ENCODE measurements around the gene KCNH4. TPM values are rescaled to one million over a fixed set of nuclear protein-coding genes. Genes with fewer than 3 reads are reported as not detected.

KCNH4 gene
- total and polyA plus RNA-seq, 9 of the 15 experiments (the other 6 are each of a cell fraction or from before 2014, with no cell fraction given): 0.10 to 1.8 (median 0.50) TPM

DNA sequence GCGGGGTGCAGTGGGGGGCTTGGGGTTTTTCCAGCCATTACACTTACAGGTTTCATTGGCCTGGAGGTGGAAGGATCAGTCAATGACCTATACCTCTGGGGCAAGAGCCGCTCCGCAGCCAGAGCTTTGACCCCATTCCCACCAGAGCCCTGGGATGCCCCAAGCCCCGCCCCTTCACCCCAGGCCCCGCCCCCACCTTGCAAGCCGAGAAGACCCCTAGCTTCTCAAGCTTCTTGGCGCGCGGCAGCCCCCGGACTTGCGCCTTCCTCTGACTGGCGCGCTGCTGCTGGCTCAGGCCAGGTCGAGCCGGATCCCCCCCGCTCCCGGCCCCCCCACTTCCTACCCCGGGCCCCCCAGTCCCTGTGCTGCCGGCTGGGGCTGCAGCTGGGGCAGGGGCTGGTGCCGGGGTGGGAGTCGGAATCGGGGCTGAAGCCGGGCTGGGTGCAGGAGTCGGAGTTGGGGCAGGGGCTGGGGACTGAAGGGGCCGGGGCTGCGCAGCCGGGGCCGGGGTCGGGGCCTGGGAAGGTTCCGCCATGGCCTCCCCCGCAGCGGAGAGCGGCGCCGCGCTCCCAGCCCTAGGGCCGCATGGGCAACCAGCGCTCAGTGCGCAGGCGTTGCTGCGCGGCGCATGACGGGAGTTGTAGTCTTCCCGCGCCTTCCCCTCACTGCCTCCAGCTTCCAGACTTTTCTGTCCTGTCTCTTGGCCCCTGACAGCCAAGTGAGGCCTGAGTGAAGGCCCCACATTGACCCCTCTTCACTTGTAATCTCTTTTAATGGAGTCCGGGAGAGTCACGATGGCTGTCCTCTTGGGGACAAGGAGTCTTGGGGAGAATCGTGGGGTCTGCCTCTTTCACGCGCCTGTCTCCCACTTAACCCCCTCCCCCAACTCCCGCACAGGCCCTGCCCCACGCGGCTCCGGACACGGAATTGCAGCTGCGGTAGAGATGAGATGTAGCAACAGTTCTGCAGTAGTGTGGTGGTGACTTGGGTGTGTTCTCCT is 59.9 kb downstream of the KCNH4 start, which contains the start of gene KAT2A (continued):
- TF ChIP-seq, protein P1, sequence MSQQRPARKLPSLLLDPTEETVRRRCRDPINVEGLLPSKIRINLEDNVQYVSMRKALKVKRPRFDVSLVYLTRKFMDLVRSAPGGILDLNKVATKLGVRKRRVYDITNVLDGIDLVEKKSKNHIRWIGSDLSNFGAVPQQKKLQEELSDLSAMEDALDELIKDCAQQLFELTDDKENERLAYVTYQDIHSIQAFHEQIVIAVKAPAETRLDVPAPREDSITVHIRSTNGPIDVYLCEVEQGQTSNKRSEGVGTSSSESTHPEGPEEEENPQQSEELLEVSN (IDR thresholded peaks at IDR 0.05; ENCODE audit: borderline replicate concordance in 1 of 2, extremely low read depth in 1 of 2, insufficient read depth in 1 of 2, insufficient read length in 1 of 2, low read depth in 1 of 2, low read length in 1 of 2, poor library complexity in 1 of 2, severe bottlenecking in 1 of 2): peak; percentile 71 to 77
- TF ChIP-seq, protein P2, sequence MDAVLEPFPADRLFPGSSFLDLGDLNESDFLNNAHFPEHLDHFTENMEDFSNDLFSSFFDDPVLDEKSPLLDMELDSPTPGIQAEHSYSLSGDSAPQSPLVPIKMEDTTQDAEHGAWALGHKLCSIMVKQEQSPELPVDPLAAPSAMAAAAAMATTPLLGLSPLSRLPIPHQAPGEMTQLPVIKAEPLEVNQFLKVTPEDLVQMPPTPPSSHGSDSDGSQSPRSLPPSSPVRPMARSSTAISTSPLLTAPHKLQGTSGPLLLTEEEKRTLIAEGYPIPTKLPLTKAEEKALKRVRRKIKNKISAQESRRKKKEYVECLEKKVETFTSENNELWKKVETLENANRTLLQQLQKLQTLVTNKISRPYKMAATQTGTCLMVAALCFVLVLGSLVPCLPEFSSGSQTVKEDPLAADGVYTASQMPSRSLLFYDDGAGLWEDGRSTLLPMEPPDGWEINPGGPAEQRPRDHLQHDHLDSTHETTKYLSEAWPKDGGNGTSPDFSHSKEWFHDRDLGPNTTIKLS (IDR thresholded peaks at IDR 0.05; ENCODE audit: borderline replicate concordance, low read depth): peak; percentile 76; the same call in 1 of the 2 replicates
- TF ChIP-seq EP400 (IDR thresholded peaks at IDR 0.05): peak; percentile 81
- TF ChIP-seq, protein P3, sequence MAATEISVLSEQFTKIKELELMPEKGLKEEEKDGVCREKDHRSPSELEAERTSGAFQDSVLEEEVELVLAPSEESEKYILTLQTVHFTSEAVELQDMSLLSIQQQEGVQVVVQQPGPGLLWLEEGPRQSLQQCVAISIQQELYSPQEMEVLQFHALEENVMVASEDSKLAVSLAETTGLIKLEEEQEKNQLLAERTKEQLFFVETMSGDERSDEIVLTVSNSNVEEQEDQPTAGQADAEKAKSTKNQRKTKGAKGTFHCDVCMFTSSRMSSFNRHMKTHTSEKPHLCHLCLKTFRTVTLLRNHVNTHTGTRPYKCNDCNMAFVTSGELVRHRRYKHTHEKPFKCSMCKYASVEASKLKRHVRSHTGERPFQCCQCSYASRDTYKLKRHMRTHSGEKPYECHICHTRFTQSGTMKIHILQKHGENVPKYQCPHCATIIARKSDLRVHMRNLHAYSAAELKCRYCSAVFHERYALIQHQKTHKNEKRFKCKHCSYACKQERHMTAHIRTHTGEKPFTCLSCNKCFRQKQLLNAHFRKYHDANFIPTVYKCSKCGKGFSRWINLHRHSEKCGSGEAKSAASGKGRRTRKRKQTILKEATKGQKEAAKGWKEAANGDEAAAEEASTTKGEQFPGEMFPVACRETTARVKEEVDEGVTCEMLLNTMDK (IDR thresholded peaks at IDR 0.05; ENCODE audit: borderline replicate concordance, insufficient read depth, low read depth, low read length, poor library complexity, severe bottlenecking): peak; percentile 41
- TF ChIP-seq, protein P4, sequence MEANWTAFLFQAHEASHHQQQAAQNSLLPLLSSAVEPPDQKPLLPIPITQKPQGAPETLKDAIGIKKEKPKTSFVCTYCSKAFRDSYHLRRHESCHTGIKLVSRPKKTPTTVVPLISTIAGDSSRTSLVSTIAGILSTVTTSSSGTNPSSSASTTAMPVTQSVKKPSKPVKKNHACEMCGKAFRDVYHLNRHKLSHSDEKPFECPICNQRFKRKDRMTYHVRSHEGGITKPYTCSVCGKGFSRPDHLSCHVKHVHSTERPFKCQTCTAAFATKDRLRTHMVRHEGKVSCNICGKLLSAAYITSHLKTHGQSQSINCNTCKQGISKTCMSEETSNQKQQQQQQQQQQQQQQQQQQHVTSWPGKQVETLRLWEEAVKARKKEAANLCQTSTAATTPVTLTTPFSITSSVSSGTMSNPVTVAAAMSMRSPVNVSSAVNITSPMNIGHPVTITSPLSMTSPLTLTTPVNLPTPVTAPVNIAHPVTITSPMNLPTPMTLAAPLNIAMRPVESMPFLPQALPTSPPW (CRISPR knock-in tag; IDR thresholded peaks at IDR 0.05): peak; percentile 88
- TF ChIP-seq PCBP2 (IDR thresholded peaks at IDR 0.05; ENCODE audit: low read depth, low read length, poor library complexity, severe bottlenecking): no peak
- TF ChIP-seq KDM5B (IDR thresholded peaks at IDR 0.05; ENCODE audit: insufficient replicate concordance, low read depth, low read length): peak; percentile 55
- peak; percentile 39 for TF ChIP-seq TAF1 (IDR thresholded peaks at IDR 0.05; ENCODE audit: control insufficient read depth, extremely low read depth, insufficient read depth, low read length, severe bottlenecking)
- TF ChIP-seq, protein P5, sequence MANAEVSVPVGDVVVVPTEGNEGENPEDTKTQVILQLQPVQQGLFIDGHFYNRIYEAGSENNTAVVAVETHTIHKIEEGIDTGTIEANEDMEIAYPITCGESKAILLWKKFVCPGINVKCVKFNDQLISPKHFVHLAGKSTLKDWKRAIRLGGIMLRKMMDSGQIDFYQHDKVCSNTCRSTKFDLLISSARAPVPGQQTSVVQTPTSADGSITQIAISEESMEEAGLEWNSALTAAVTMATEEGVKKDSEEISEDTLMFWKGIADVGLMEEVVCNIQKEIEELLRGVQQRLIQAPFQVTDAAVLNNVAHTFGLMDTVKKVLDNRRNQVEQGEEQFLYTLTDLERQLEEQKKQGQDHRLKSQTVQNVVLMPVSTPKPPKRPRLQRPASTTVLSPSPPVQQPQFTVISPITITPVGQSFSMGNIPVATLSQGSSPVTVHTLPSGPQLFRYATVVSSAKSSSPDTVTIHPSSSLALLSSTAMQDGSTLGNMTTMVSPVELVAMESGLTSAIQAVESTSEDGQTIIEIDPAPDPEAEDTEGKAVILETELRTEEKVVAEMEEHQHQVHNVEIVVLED (CRISPR knock-in tag; IDR thresholded peaks at IDR 0.05): peak; percentile 61
- peak; percentile 52 for TF ChIP-seq RBBP5 (IDR thresholded peaks at IDR 0.05; ENCODE audit: borderline replicate concordance, insufficient read depth, low read length, poor library complexity, severe bottlenecking)
- TF ChIP-seq CXXC5 (CRISPR knock-in tag; IDR thresholded peaks at IDR 0.05): peak; percentile 50
- TF ChIP-seq CCAR2 (IDR thresholded peaks at IDR 0.05; ENCODE audit: low read depth, low read length): no peak
- TF ChIP-seq ZNF143 (CRISPR knock-in tag; IDR thresholded peaks at IDR 0.05): peak; percentile 89
- peak; percentile 76 for TF ChIP-seq MEIS2 (IDR thresholded peaks at IDR 0.05; ENCODE audit: partially characterized antibody)
- TF ChIP-seq ATF7 (IDR thresholded peaks at IDR 0.05): 0 out of 2 replicates have a peak, but pooled peaks have one; percentile 24

All from K562 (cell line).